Fibroblast of mammary gland (primary cell): Measurements from ENCODE around the gene PIEZO2.

ENCODE experiments used
- DNase-seq: peaks from one replicate; pipeline ENCODE4 v3.0.0-alpha.2; 2010; ENCODE audit warnings: low read depth
- H3K4me3 ChIP-seq: 2 replicates; pipeline ENCODE4 v1.5.1; 2011; ENCODE audit warnings: low read depth, mild to moderate bottlenecking, low read length, moderate library complexity; ENCODE audit not compliant: control insufficient read depth
- TF ChIP-seq, protein P1 (sequence below): conservative IDR thresholded peaks from 2 replicates; pipeline ENCODE4 v1.5.1; 2011; ENCODE audit warnings: low read depth, low read length, inconsistent platforms; ENCODE audit not compliant: control insufficient read depth, insufficient read depth

PIEZO2 gene

DNA sequence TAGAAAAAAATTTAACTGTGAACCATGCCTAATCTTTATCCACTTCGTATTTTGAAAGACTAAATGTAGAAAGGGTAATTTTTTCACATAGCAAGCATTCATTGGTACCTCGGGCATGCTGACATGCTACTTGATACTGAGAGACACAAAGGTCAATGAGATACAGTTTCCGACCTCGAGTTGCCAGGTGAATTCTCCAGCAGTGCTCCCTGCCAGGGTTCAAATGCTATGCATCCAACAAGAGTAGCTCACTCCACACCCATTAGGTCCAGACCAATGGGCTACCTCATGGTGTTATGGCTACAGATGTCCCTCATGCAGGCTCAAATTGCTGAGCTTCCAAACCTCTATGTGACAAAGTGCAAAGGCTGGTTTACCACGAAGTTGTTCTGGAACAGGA lies 305.8 kb downstream of the PIEZO2 start:
- no peak overlapping the region for H3K4me3 ChIP-seq
- no peak for DNase-seq
- TF ChIP-seq, protein P1, sequence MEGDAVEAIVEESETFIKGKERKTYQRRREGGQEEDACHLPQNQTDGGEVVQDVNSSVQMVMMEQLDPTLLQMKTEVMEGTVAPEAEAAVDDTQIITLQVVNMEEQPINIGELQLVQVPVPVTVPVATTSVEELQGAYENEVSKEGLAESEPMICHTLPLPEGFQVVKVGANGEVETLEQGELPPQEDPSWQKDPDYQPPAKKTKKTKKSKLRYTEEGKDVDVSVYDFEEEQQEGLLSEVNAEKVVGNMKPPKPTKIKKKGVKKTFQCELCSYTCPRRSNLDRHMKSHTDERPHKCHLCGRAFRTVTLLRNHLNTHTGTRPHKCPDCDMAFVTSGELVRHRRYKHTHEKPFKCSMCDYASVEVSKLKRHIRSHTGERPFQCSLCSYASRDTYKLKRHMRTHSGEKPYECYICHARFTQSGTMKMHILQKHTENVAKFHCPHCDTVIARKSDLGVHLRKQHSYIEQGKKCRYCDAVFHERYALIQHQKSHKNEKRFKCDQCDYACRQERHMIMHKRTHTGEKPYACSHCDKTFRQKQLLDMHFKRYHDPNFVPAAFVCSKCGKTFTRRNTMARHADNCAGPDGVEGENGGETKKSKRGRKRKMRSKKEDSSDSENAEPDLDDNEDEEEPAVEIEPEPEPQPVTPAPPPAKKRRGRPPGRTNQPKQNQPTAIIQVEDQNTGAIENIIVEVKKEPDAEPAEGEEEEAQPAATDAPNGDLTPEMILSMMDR = no peak

- no peak for DNase-seq
- H3K4me3 ChIP-seq = no peak overlapping the region
- TF ChIP-seq, protein P1 = no peak
Observed at GRCh38 chr18:10842861-10843260, 306.5 kb downstream of the PIEZO2 start.

- DNase-seq = no peak
- TF ChIP-seq, protein P1 = no peak
- no peak overlapping the region for H3K4me3 ChIP-seq
Observed at GRCh38 chr18:10842371-10842770, 307.0 kb downstream of the PIEZO2 start.

GRCh38 chr18:10841203-10841602 lies 308.2 kb downstream of the PIEZO2 start:
- H3K4me3 ChIP-seq = no peak overlapping the region
- TF ChIP-seq, protein P1 = no peak
- DNase-seq = no peak

DNA sequence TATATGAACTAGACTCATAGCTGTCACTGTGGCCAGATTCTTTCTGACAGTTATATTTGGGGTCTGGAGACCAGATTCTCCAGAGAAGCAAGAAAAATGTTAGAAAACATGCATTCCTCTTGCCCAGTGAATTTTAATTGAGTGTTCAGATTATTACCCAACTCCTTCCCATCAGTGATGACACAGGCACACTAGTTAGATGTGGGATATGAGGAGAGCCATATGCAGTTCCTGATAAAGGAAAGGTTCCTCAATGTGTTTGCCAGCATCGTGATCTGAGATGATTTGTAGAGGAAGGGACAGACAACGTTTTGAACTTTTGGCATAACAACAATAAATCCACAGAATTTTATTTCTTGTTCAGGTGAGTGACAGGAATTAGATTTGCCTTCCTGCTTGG lies 308.6 kb downstream of the PIEZO2 start:
- no peak for DNase-seq

DNA sequence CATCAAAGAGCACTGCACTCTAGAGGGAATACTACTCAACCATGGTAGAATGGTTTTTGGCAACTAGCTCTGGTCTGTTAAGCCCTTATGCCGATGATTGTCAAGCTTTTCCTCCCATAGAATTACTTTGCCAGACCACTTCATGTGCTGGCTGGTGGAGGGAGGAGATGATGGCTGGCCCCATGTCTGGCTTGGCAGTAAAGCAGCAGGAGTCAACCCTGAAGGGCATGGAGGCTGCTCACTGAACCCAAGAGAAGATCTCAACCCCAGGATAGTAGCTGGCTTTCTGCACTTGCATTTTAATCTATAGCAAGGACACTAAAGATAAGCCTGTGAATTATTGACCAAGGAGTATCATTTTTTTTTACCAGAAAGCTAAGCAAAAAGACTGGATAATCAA lies 309.9 kb downstream of the PIEZO2 start:
- TF ChIP-seq, protein P1 = no peak
- no peak overlapping the region for H3K4me3 ChIP-seq
- DNase-seq = no peak

More for the DNA sequence above, 308.6 kb downstream of the PIEZO2 start:
- H3K4me3 ChIP-seq = no peak overlapping the region
- TF ChIP-seq, protein P1 = no peak

- TF ChIP-seq, protein P1 = no peak
- DNase-seq = peak; percentile 8
- no peak overlapping the region for H3K4me3 ChIP-seq
Observed at GRCh38 chr18:10838553-10838952, 310.8 kb downstream of the PIEZO2 start.
